HCT116 (cell line): Measurements from ENCODE around the gene PIGP. TPM values are rescaled to one million over a fixed set of nuclear protein-coding genes. Genes with fewer than 3 reads are reported as not detected.

Experiments used
- ATAC-seq: fragments of 200-7000 bp; cut with Tn5 transposase; 2 replicates; pipeline ENCODE4 v1.9.1; 2020; ENCODE audit warnings: mild to moderate bottlenecking, moderate library complexity
- BruUV-seq: library from RNA; stranded (reverse); fragments of 400-500 nt; replicated peaks from 2 replicates; lab custom pipeline; 2021; lab: Mats Ljungman, UMichigan
- CTCF ChIA-PET: fragments of 300-600 bp; sonication (Branson Sonifier 250); formaldehyde crosslinking; loops from one replicate; lab custom pipeline; 2021; ENCODE audit warnings: antibody characterized with exemption; lab: Charles Lee
- POLR2A ChIA-PET: fragments of 300-600, 350-600 bp; sonication (Branson Sonifier 250); formaldehyde crosslinking; loops from one replicate; lab custom pipeline; 2021; ENCODE audit warnings: antibody characterized with exemption; lab: Charles Lee
- RAD21 ChIA-PET, 2 experiments: fragments of 300-600 bp; sonication (Branson Sonifier 250); formaldehyde crosslinking; loops; one replicate each; lab custom pipeline; 2023; ENCODE audit warnings: low total read pairs in 2 of 2; ENCODE audit not compliant: uncharacterized antibody in 2 of 2, unreplicated experiment in 2 of 2, low non-redundant PET in 1 of 2; lab: Charles Lee
- DNase-seq: peaks from one replicate; pipeline ENCODE4 v3.0.0-alpha.2; 2010; ENCODE audit warnings: low read depth, low spot score
- H2AFZ ChIP-seq: fragments of 200-600 bp; shearing (Covaris generic), sonication (generic); 2 replicates; pipeline ENCODE4 v1.6.1; 2017; ENCODE audit warnings: low read depth, mixed run types, mixed read lengths, antibody characterized with exemption, low read length; ENCODE audit not compliant: poor library complexity, severe bottlenecking
- H3K27ac ChIP-seq: 2 replicates; pipeline ENCODE4 v1.5.1; 2012; ENCODE audit warnings: low read depth, low read length
- H3K27me3 ChIP-seq: fragments of 200-600 bp; sonication (generic); 2 replicates; pipeline ENCODE4 v1.6.1; 2016; ENCODE audit warnings: mixed run types, low read length, mixed read lengths; ENCODE audit not compliant: insufficient read depth
- H3K36me3 ChIP-seq, 2 experiments: fragments of 200-500 bp in 1 of 2; fragments of 200-600 bp in 1 of 2; sonication (Bioruptor generic) in 1 of 2; sonication (generic) in 1 of 2; 2 replicates each; pipeline versions ENCODE4 v1.5.1 to v1.6.1; 2014 to 2016; ENCODE audit warnings: low read length in 2 of 2, inconsistent platforms in 1 of 2, mixed read lengths in 1 of 2, mixed run types in 1 of 2; ENCODE audit not compliant: insufficient read depth in 2 of 2, control insufficient read depth in 1 of 2
- H3K4me1 ChIP-seq, 2 experiments: fragments of 200-600 bp in 1 of 2; sonication (generic) in 1 of 2; 2 replicates each; pipeline versions ENCODE4 v1.5.1 to v1.6.1; 2012 to 2017; ENCODE audit warnings: low read length in 2 of 2, inconsistent platforms in 1 of 2, mild to moderate bottlenecking in 1 of 2, mixed read lengths in 1 of 2, mixed run types in 1 of 2, moderate library complexity in 1 of 2; ENCODE audit not compliant: insufficient read depth in 2 of 2, control insufficient read depth in 1 of 2
- H3K4me2 ChIP-seq: fragments of 200-600 bp; sonication (generic); 2 replicates; pipeline ENCODE4 v1.6.1; 2017; ENCODE audit warnings: mixed run types, low read length, mixed read lengths
- H3K4me3 ChIP-seq, 2 experiments: fragments of 200-600 bp in 1 of 2; sonication (generic) in 1 of 2; replicated peaks in 1 of 2; 2 replicates each; pipeline ENCODE4 v1.5.1; 2011 to 2016; ENCODE audit warnings: low read length in 2 of 2, control low read depth in 1 of 2, low read depth in 1 of 2, mild to moderate bottlenecking in 1 of 2, mixed read lengths in 1 of 2, mixed run types in 1 of 2
- H3K79me2 ChIP-seq: fragments of 200-600 bp; sonication (generic); 2 replicates; pipeline ENCODE4 v1.6.1; 2017; ENCODE audit warnings: mild to moderate bottlenecking, mixed run types, low read length, moderate library complexity, mixed read lengths; ENCODE audit not compliant: insufficient read depth
- H3K9ac ChIP-seq: fragments of 200-600 bp; sonication (generic); 2 replicates; pipeline ENCODE4 v1.6.1; 2016; ENCODE audit warnings: low read length, mixed read lengths
- H3K9me2 ChIP-seq: fragments of 200-600 bp; sonication (generic), shearing (Covaris generic); 2 replicates; pipeline ENCODE4 v1.6.1; 2017; ENCODE audit warnings: mixed run types, mild to moderate bottlenecking, moderate library complexity; ENCODE audit not compliant: insufficient read depth
- H3K9me3 ChIP-seq, 2 experiments: fragments of 200-500 bp in 1 of 2; fragments of 200-600 bp in 1 of 2; sonication (Bioruptor generic) in 1 of 2; sonication (generic) in 1 of 2; 2 replicates each; pipeline ENCODE4 v1.6.1; 2014 to 2017; ENCODE audit warnings: low read length in 2 of 2, mixed read lengths in 2 of 2, inconsistent platforms in 1 of 2, low read depth in 1 of 2, mild to moderate bottlenecking in 1 of 2, mixed run types in 1 of 2, moderate library complexity in 1 of 2; ENCODE audit not compliant: control insufficient read depth in 1 of 2, insufficient read depth in 1 of 2
- H4K20me1 ChIP-seq: fragments of 200-600 bp; sonication (generic), shearing (Covaris generic); 2 replicates; pipeline ENCODE4 v1.6.1; 2017; ENCODE audit warnings: mixed run types, mild to moderate bottlenecking, moderate library complexity; ENCODE audit not compliant: insufficient read depth
- CBX3 ChIP-seq: IDR thresholded peaks from 2 replicates; pipeline ENCODE4 v1.6.1; 2012; ENCODE audit warnings: low read depth
- CEBPB ChIP-seq: IDR thresholded peaks from 2 replicates; pipeline ENCODE4 v1.6.1; 2012; ENCODE audit warnings: low read depth
- CTCF ChIP-seq, 3 experiments: fragments of 200-600 bp in 1 of 3; sonication (generic) in 1 of 3; IDR thresholded peaks in 2 of 3; conservative IDR thresholded peaks in 1 of 3; 2 replicates each; pipeline ENCODE4 v1.5.1; 2012 to 2017; ENCODE audit warnings: low read depth in 2 of 3, low read length in 2 of 3, antibody characterized with exemption in 1 of 3, borderline replicate concordance in 1 of 3, control low read depth in 1 of 3, mild to moderate bottlenecking in 1 of 3, mixed read lengths in 1 of 3, mixed run types in 1 of 3, moderate library complexity in 1 of 3; ENCODE audit not compliant: insufficient read depth in 1 of 3
- ELF1 ChIP-seq: IDR thresholded peaks from 2 replicates; pipeline ENCODE4 v1.6.1; 2012; ENCODE audit warnings: low read depth, borderline replicate concordance
- EZH2 ChIP-seq: fragments of 200-600 bp; sonication (generic); IDR thresholded peaks from 2 replicates; pipeline ENCODE4 v1.6.1; 2017; ENCODE audit warnings: antibody characterized with exemption, mixed run types
- EZH2phosphoT487 ChIP-seq: fragments of 200-600 bp; IDR thresholded peaks from 2 replicates; pipeline ENCODE4 v1.6.1; 2018; ENCODE audit warnings: antibody characterized with exemption, borderline replicate concordance
- FOSL1 ChIP-seq: IDR thresholded peaks from 2 replicates; pipeline ENCODE4 v1.6.1; 2012; ENCODE audit warnings: low read depth
- MAX ChIP-seq: IDR thresholded peaks from 2 replicates; pipeline ENCODE4 v1.6.1; 2012
- POLR2A ChIP-seq: IDR thresholded peaks from 2 replicates; pipeline ENCODE4 v1.7.0; 2011; ENCODE audit warnings: borderline replicate concordance; ENCODE audit not compliant: insufficient read depth, insufficient read length; ENCODE audit errors: extremely low read depth
- POLR2AphosphoS5 ChIP-seq: IDR thresholded peaks from 2 replicates; pipeline ENCODE4 v1.6.1; 2011; ENCODE audit warnings: mild to moderate bottlenecking, low read depth, low read length, moderate library complexity
- SIN3A ChIP-seq: IDR thresholded peaks from 2 replicates; pipeline ENCODE4 v1.6.1; 2012; ENCODE audit warnings: low read depth
- SP1 ChIP-seq: IDR thresholded peaks from 2 replicates; pipeline ENCODE4 v1.6.1; 2012; ENCODE audit warnings: low read depth
- SRF ChIP-seq: IDR thresholded peaks from 2 replicates; pipeline ENCODE4 v1.6.1; 2012; ENCODE audit warnings: low read depth
- TCF7L2 ChIP-seq: IDR thresholded peaks from 2 replicates; pipeline ENCODE4 v1.7.0; 2011; ENCODE audit warnings: borderline replicate concordance, inconsistent platforms; ENCODE audit not compliant: insufficient read depth, insufficient read length; ENCODE audit errors: extremely low read depth
- YY1 ChIP-seq: IDR thresholded peaks from 2 replicates; pipeline ENCODE4 v1.6.1; 2011; ENCODE audit warnings: low read length, low read depth, moderate library complexity, mild to moderate bottlenecking; ENCODE audit not compliant: insufficient replicate concordance; ENCODE audit errors: extremely low read depth
- ZBTB33 ChIP-seq: IDR thresholded peaks from 2 replicates; pipeline ENCODE4 v1.6.1; 2011; ENCODE audit warnings: mild to moderate bottlenecking, low read length, moderate library complexity; ENCODE audit not compliant: insufficient replicate concordance; ENCODE audit errors: extremely low read depth
- ZFX ChIP-seq: fragments of 450-650 bp; IDR thresholded peaks from 2 replicates; pipeline ENCODE4 v1.6.1; 2017
- ZNF274 ChIP-seq: fragments of 200-500 bp; sonication (Bioruptor generic); IDR thresholded peaks from 2 replicates; pipeline ENCODE4 v1.6.1; 2014; ENCODE audit warnings: mild to moderate bottlenecking, low read depth, low read length, inconsistent platforms
- intact Hi-C: fragments of 100-400 bp; cut with micrococcal nuclease; formaldehyde crosslinking; loops from 2 replicates; pipeline ENCODE4 v1.10.0; 2022
- total RNA-seq: library from RNA; stranded (reverse); gene quantifications from one replicate; pipeline ENCODE4 v1.2.1, GENCODE V29; 2021; ENCODE audit not compliant: unreplicated experiment

PIGP gene
- total RNA-seq, 1 experiment from 2014 or later, result 23.5 TPM

GRCh38 chr21:37100316-37100715 lies 27.4 kb upstream of the PIGP start:
- ATAC-seq (no peak), DNase-seq (no peak)
- Histone ChIP-seq H3K27ac (no peak overlapping the region), H3K27me3 (no peaks in the 10 kb centered on the region), H3K36me3 (peaks cover 13 to 20% of the 10 kb centered on the region in 2 experiments; a peak in 3 of 4 replicates), H3K9me2 (no peaks in the 10 kb centered on the region), H3K4me3 (no peak overlapping the region), H3K4me1 (no peaks in the 10 kb centered on the region), H3K9ac (no peak overlapping the region), H3K9me3 (no peaks in the 10 kb centered on the region), H2AFZ (no peak overlapping the region), H3K79me2 (no peaks in the 10 kb centered on the region), H4K20me1 (no peaks in the 10 kb centered on the region), H3K4me2 (no peak overlapping the region)
- BruUV-seq, result no TSS peak
- RAD21 ChIA-PET, result no interaction called here
- CTCF ChIA-PET, result no interaction called here
- POLR2A ChIA-PET, result no interaction called here
- TF ChIP-seq SRF (no peak), EZH2 (no peak), EZH2phosphoT487 (no peak), SIN3A (no peak), CEBPB (no peak), ZFX (no peak), CTCF (IDR thresholded peaks at IDR 0.05 in 2 of 3, conservative IDR thresholded peaks at IDR 0.05 in 1 of 3; ENCODE audit: borderline replicate concordance in 1 of 3, insufficient read depth in 1 of 3, low read depth in 2 of 3, low read length in 2 of 3) (no peak), POLR2AphosphoS5 (no peak), ELF1 (no peak), POLR2A (no peak), MAX (no peak), SP1 (no peak), FOSL1 (no peak), ZNF274 (no peak), ZBTB33 (no peak), YY1 (no peak), TCF7L2 (no peak), CBX3 (no peak)
- intact Hi-C loops, result no loop called here
